ENCODE measurements around the gene PLCG2. TPM values are rescaled to one million over a fixed set of nuclear protein-coding genes. Genes with fewer than 3 reads are reported as not detected.

Gene PLCG2
- total RNA-seq, 1 donor, result 0.43 TPM

- no peak for DNase-seq (ENCODE audit: low read depth)
- H3K4me3 ChIP-seq (ENCODE audit: low read depth, low read length), result peak within 1 kb of the TSS; percentile 24
- TF ChIP-seq, protein P1, sequence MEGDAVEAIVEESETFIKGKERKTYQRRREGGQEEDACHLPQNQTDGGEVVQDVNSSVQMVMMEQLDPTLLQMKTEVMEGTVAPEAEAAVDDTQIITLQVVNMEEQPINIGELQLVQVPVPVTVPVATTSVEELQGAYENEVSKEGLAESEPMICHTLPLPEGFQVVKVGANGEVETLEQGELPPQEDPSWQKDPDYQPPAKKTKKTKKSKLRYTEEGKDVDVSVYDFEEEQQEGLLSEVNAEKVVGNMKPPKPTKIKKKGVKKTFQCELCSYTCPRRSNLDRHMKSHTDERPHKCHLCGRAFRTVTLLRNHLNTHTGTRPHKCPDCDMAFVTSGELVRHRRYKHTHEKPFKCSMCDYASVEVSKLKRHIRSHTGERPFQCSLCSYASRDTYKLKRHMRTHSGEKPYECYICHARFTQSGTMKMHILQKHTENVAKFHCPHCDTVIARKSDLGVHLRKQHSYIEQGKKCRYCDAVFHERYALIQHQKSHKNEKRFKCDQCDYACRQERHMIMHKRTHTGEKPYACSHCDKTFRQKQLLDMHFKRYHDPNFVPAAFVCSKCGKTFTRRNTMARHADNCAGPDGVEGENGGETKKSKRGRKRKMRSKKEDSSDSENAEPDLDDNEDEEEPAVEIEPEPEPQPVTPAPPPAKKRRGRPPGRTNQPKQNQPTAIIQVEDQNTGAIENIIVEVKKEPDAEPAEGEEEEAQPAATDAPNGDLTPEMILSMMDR (IDR thresholded peaks at IDR 0.05; ENCODE audit: insufficient read depth, low read depth, low read length), result no peak
Measured at GRCh38 chr16:82011199-82011641, 232.1 kb downstream of the PLCG2 start, which contains the start of gene SDR42E1. TSS of gene SDR42E1 (minus strand) at chr16:82011470. CDS start at chr16:82000858, 10,612 bp downstream.

Other genes with a start within 250 kb of the PLCG2 start
- 2.6 TPM in 2 replicates for gene SDR42E1, start 232.2 kb downstream of the PLCG2 start, total RNA-seq

Measured in fibroblast of villous mesenchyme (primary cell).